Large intestine (tissue), 3 donors: ENCODE results near the gene KRTAP5-2. TPM values are rescaled to one million over a fixed set of nuclear protein-coding genes. Genes with fewer than 3 reads are reported as not detected.

Experiments used
- DNase-seq, 2 donors: peaks; one replicate each; pipeline versions ENCODE4 v3.0.0 to v3.0.0-alpha.2; 2013
- H3K27ac ChIP-seq: one replicate; pipeline ENCODE4 v1.5.1; 2013; ENCODE audit warnings: low read length
- H3K27me3 ChIP-seq: 2 replicates; pipeline ENCODE4 v1.6.1; 2013; ENCODE audit warnings: low read length; ENCODE audit not compliant: control insufficient read depth, insufficient read depth
- H3K36me3 ChIP-seq: 2 replicates; pipeline ENCODE4 v1.6.1; 2013; ENCODE audit warnings: low read length; ENCODE audit not compliant: control insufficient read depth, insufficient read depth
- H3K4me1 ChIP-seq: one replicate; pipeline ENCODE4 v1.6.1; 2013; ENCODE audit warnings: low read length; ENCODE audit not compliant: control insufficient read depth, insufficient read depth
- H3K4me3 ChIP-seq: one replicate; pipeline ENCODE4 v1.5.1; 2013; ENCODE audit warnings: low read length
- H3K9me3 ChIP-seq: one replicate; pipeline ENCODE4 v1.6.1; 2013; ENCODE audit warnings: mild to moderate bottlenecking, low read depth, low read length, moderate library complexity; ENCODE audit not compliant: control insufficient read depth
- WGBS: methylation state at CpG from one replicate; pipeline ENCODE4 v1.1.5; 2013; ENCODE audit warnings: low lambda C conversion rate; ENCODE audit not compliant: insufficient coverage; 5-methylcytosine and 5-hydroxymethylcytosine counted together
- polyA plus RNA-seq: library from polyadenylated mRNA; unstranded; fragments of 120-200 nt; gene quantifications from one replicate; pipeline ENCODE4 v1.2.1, GENCODE V29; 2013

KRTAP5-2 gene
- polyA plus RNA-seq, 1 donor, result 0.42 TPM

- H3K36me3 ChIP-seq, result peaks cover 29% of the 10 kb centered on the region
- no peak overlapping the region for H3K27ac ChIP-seq
- H3K4me1 ChIP-seq, result peaks cover 60% of the 10 kb centered on the region
- no peak overlapping the region for H3K4me3 ChIP-seq
- WGBS, result no CpG with 5 or more reads among the region's 63 CpGs
- H3K27me3 ChIP-seq, result no peaks in the 10 kb centered on the region
- DNase-seq, result no peak
- peaks cover 3% of the 10 kb centered on the region for H3K9me3 ChIP-seq
Observed at GRCh38 chr11:1556278-1556902, 41.7 kb downstream of the KRTAP5-2 start.

DNA sequence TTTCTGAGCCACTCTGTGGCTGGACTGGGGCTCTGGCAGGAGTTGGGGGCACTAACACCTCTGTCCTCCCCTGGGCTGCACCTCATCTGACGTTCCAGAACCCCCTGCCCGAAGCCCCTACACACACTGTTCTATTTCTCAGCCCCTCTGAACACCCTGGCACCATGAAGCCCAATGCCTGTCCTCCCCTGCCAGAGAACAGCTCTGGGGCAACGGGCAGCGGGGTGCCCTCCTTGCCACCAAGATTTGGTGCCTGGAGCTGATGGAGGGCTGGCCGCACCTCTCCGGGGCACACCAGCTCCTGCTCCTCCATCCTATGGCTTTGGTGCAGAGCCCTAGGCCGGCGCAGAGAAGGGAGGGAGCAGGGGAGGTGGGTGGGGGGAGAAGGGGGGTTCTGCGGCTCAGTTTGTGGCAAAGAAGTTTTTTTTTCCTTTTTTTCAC lies 42.4 kb downstream of the KRTAP5-2 start:
- no peak for DNase-seq
- H3K27ac ChIP-seq, result no peak overlapping the region
- H3K36me3 ChIP-seq, result peaks cover 29% of the 10 kb centered on the region
- peaks cover 3% of the 10 kb centered on the region for H3K9me3 ChIP-seq
- no peaks in the 10 kb centered on the region for H3K27me3 ChIP-seq
- WGBS, result no CpG with 5 or more reads among the region's 9 CpGs
- H3K4me3 ChIP-seq, result no peak overlapping the region
- peaks cover 53% of the 10 kb centered on the region for H3K4me1 ChIP-seq

- Histone ChIP-seq H3K27me3 (no peaks in the 10 kb centered on the region), H3K4me1 (peaks cover 48% of the 10 kb centered on the region), H3K27ac (no peak overlapping the region), H3K4me3 (no peak overlapping the region), H3K9me3 (peaks cover 3% of the 10 kb centered on the region), H3K36me3 (peaks cover 26% of the 10 kb centered on the region)
- WGBS, result 100% methylated on average over 2 of the region's 13 CpGs
- DNase-seq, result no peak
Observed at GRCh38 chr11:1554981-1555712, 42.9 kb downstream of the KRTAP5-2 start.

GRCh38 chr11:1553808-1554594 lies 44.1 kb downstream of the KRTAP5-2 start:
- no CpG with 5 or more reads among the region's 20 CpGs for WGBS
- Histone ChIP-seq H3K9me3 (peaks cover 3% of the 10 kb centered on the region), H3K4me1 (peaks cover 36% of the 10 kb centered on the region), H3K27ac (no peak overlapping the region), H3K36me3 (peaks cover 22% of the 10 kb centered on the region), H3K27me3 (peaks cover 3% of the 10 kb centered on the region), H3K4me3 (no peak overlapping the region)
- peak; percentile 80 to 81 for DNase-seq

DNA sequence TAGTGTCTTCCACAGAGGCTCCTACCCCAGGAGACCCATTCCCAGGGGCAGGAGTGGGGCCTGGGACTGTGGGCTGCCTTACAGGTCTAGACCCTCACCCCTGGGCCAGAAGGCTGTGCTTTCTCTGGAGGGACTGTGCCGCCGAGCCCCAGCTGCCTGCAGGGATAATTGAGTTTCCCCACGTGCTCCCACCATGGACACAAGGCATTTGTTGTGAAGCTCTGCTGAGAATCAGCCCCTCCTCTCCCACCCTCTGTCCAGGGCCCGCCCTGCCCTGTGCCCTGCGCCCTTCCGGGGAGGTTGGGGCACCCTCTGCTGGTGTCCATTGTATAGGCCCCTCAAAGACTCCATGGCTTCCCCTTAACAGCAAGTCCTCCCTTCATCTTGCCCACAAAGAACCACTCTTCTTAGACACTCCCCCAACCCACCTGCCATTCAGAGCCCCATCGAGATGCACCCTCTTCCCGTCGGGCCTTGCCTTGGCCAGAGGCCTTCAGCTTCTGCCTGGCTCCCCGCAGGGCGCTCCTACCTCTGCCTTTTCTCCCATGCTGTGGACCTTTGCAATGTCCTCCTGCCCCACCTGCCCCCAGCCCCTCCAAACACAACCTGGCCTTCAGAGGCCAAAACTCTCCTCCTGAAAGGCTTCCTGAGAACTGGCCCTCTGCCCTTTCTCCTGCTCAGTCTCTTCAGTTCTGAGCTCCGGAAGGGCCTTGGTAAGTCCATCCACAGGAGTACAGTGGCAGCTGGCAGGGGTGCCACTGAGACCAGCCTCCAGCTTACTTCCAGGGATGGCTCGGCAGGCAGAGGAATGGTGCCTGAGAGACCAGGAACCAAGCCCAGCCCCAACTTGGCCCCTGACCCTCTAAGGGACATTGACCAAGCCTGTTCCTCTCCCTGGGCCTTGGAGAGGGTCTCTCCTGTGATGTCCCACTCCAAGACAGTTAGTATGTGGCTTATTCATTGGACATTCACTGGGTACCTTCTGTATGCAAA lies 48.5 kb downstream of the KRTAP5-2 start:
- WGBS, result no CpG with 5 or more reads among the region's 13 CpGs
- peaks cover 28% of the 10 kb centered on the region for H3K4me1 ChIP-seq
- no peak overlapping the region for H3K27ac ChIP-seq
- no peaks in the 10 kb centered on the region for H3K9me3 ChIP-seq
- H3K36me3 ChIP-seq, result no peaks in the 10 kb centered on the region
- no peak overlapping the region for H3K4me3 ChIP-seq
- DNase-seq, result no peak
- H3K27me3 ChIP-seq, result peaks cover 21% of the 10 kb centered on the region

DNA sequence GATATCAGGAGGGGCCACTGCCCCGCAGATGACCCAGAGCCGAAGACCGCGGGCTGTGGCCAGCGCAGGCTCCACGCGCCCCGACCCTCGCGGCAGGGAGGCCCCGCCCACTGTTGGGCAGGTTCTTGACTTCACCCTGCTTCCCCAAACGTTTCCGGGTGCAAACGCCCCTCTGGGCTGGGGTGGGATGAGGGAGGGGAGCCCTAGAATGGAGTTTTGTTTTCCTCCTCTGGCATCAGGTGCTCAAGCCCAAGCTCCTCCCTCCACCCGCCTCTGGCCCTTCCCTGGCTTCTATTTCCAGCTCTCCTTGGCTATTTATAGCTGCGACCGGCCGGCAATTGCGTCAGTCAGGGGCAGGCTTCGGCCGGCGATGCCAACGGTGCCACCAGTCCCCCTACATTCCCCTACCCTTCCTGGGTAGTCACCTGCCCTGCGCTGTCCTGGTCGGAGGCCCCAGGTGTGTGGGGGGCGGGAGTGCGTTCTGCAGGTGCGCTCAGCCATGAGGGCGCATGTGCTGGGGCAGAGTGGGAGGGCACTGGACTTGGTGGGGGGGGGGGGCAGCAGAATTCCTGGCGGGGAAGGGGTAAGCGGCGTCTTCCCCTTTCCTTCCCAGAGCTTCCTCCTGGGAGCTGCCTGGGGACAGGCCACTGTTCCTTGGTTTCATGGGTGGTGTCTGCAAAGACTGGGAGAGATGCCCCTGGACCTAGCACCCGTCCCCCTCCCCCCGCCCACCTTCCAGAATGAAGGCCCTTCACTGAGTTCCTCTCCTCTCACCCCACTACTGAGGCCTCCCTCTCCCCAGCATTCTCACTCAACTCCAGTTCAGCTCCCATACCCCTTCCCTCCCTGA lies 49.6 kb downstream of the KRTAP5-2 start:
- H3K4me3 ChIP-seq, result peak overlapping the region; percentile 36

GRCh38 chr11:1547467-1548098 lies 50.5 kb downstream of the KRTAP5-2 start:
- Histone ChIP-seq H3K9me3 (no peaks in the 10 kb centered on the region), H3K27ac (peak overlapping the region; percentile 42), H3K4me1 (peaks cover 19% of the 10 kb centered on the region), H3K36me3 (no peaks in the 10 kb centered on the region), H3K27me3 (peaks cover 21% of the 10 kb centered on the region), H3K4me3 (peak overlapping the region; percentile 37)
- DNase-seq, result no peak
- WGBS, result no CpG with 5 or more reads among the region's 33 CpGs

More for the DNA sequence above, 49.6 kb downstream of the KRTAP5-2 start:
- H3K4me1 ChIP-seq, result peaks cover 19% of the 10 kb centered on the region
- H3K9me3 ChIP-seq, result no peaks in the 10 kb centered on the region
- no peaks in the 10 kb centered on the region for H3K36me3 ChIP-seq
- H3K27me3 ChIP-seq, result peaks cover 21% of the 10 kb centered on the region
- WGBS, result no CpG with 5 or more reads among the region's 34 CpGs
- H3K27ac ChIP-seq, result no peak overlapping the region
- peak; percentile 71 to 84 for DNase-seq
